HepG2 (cell line): Measurements from ENCODE around the gene AKAP1. TPM values are rescaled to one million over a fixed set of nuclear protein-coding genes. Genes with fewer than 3 reads are reported as not detected.
A peak's percentile ranks its signal among the peaks of the same experiment; 100 is the strongest.

Source experiments
- ATAC-seq: fragments of 200-7000 bp; cut with Tn5 transposase; 3 replicates; pipeline ENCODE4 v1.9.1; 2020; ENCODE audit warnings: mild to moderate bottlenecking, moderate library complexity
- BruUV-seq: library from RNA; stranded (reverse); fragments of 400-500 nt; replicated peaks from 2 replicates; lab custom pipeline; 2021; lab: Mats Ljungman, UMichigan
- CTCF ChIA-PET: fragments of 300-600 bp; formaldehyde crosslinking; extraction: SDS; loops from one replicate; lab custom pipeline; 2021; ENCODE audit warnings: low total read pairs, inconsistent platforms, low intra/inter-chr PET ratio; lab: Yijun Ruan, JAX
- POLR2A ChIA-PET: fragments of 350-600 bp; sonication (Branson Sonifier 250); formaldehyde crosslinking; loops from one replicate; lab custom pipeline; 2020; ENCODE audit warnings: antibody characterized with exemption, inconsistent platforms; lab: Yijun Ruan, JAX
- DNase-seq: peaks from one replicate; pipeline ENCODE4 v3.0.0-alpha.2; 2015; ENCODE audit warnings: low spot score
- FAIRE-seq: peaks from 3 replicates; lab custom pipeline; 2011; peaks lifted over from hg19 to GRCh38; lab: Jason Lieb, UNC
- H2AFZ ChIP-seq: one replicate; pipeline ENCODE4 v1.6.1; 2011; ENCODE audit warnings: low read length, inconsistent platforms
- H3K27ac ChIP-seq: fragments of 300-600 bp; 3 replicates; pipeline ENCODE4 v1.8.0; 2011; ENCODE audit warnings: mixed run types, mild to moderate bottlenecking, mixed read lengths, low read length, inconsistent platforms; ENCODE audit not compliant: insufficient read depth; ENCODE audit errors: extremely low read length
- H3K27me3 ChIP-seq, 2 experiments: fragments of 200-600 bp in 1 of 2; 2 replicates in 1 of 2; 3 replicates in 1 of 2; pipeline versions ENCODE4 v1.6.0 to v1.8.0; 2011; ENCODE audit warnings: low read length in 2 of 2, mild to moderate bottlenecking in 2 of 2, moderate library complexity in 2 of 2, inconsistent platforms in 1 of 2; ENCODE audit not compliant: insufficient read depth in 2 of 2, control insufficient read depth in 1 of 2
- H3K36me3 ChIP-seq, 2 experiments: fragments of 200-600 bp in 1 of 2; replicated peaks in 1 of 2; 2 replicates in 1 of 2; 3 replicates in 1 of 2; pipeline versions ENCODE4 v1.5.1 to v1.8.0; 2011; ENCODE audit warnings: low read length in 2 of 2, inconsistent platforms in 1 of 2; ENCODE audit not compliant: insufficient read depth in 2 of 2, control insufficient read depth in 1 of 2
- H3K4me1 ChIP-seq: 2 replicates; pipeline ENCODE4 v1.5.1; 2012; ENCODE audit warnings: low read length, inconsistent platforms; ENCODE audit not compliant: insufficient read depth
- H3K4me2 ChIP-seq: 2 replicates; pipeline ENCODE4 v1.6.0; 2011; ENCODE audit warnings: low read depth, low read length, inconsistent platforms
- H3K4me3 ChIP-seq, 3 experiments: fragments of 200-600 bp in 1 of 3; sonication (generic), shearing (Covaris generic) in 1 of 3; replicated peaks in 1 of 3; 2 replicates each; pipeline ENCODE4 v1.5.1; 2011 to 2016; ENCODE audit warnings: low read length in 3 of 3, inconsistent platforms in 2 of 3, low read depth in 2 of 3, mild to moderate bottlenecking in 2 of 3, control low read depth in 1 of 3, mixed read lengths in 1 of 3; ENCODE audit not compliant: insufficient read depth in 1 of 3
- H3K79me2 ChIP-seq: one replicate; pipeline ENCODE4 v1.6.1; 2011; ENCODE audit warnings: low read length, inconsistent platforms; ENCODE audit not compliant: insufficient read depth
- H3K9ac ChIP-seq: 2 replicates; pipeline ENCODE4 v1.6.0; 2011; ENCODE audit warnings: mild to moderate bottlenecking, low read depth, low read length, inconsistent platforms; ENCODE audit not compliant: insufficient read depth
- H3K9me3 ChIP-seq: 2 replicates; pipeline ENCODE4 v1.5.1; 2012; ENCODE audit warnings: mild to moderate bottlenecking, low read length
- H4K20me1 ChIP-seq: 2 replicates; pipeline ENCODE4 v1.6.0; 2011; ENCODE audit warnings: inconsistent platforms, mild to moderate bottlenecking, low read length, moderate library complexity; ENCODE audit not compliant: insufficient read depth
- CBX1 ChIP-seq: IDR thresholded peaks from one replicate; pipeline ENCODE4 v1.6.1; 2016; ENCODE audit warnings: antibody characterized with exemption, low read depth
- CENPX ChIP-seq: sonication (generic); formaldehyde crosslinking; IDR thresholded peaks from 2 replicates; pipeline ENCODE4 v1.9.0; 2021; ENCODE audit warnings: mild to moderate bottlenecking, missing genetic modification reagents, moderate library complexity
- CHCHD3 ChIP-seq: sonication (generic); formaldehyde crosslinking; IDR thresholded peaks from 2 replicates; pipeline ENCODE4 v1.8.0; 2022; ENCODE audit warnings: mild to moderate bottlenecking, missing genetic modification reagents, moderate library complexity
- SAFB2 ChIP-seq: sonication (generic); formaldehyde crosslinking; IDR thresholded peaks from 2 replicates; pipeline ENCODE4 v1.5.1; 2020; ENCODE audit warnings: missing genetic modification reagents, low read depth, mild to moderate bottlenecking, borderline replicate concordance
- SMYD3 ChIP-seq: sonication (generic); formaldehyde crosslinking; IDR thresholded peaks from 2 replicates; pipeline ENCODE4 v1.8.1; 2023; ENCODE audit warnings: mild to moderate bottlenecking, missing genetic modification reagents
- TCF12 ChIP-seq, 2 experiments: fragments of 450-650 bp in 1 of 2; sonication (generic) in 1 of 2; formaldehyde crosslinking in 1 of 2; IDR thresholded peaks; 2 replicates each; pipeline versions ENCODE4 v1.6.1 to v1.8.0; 2017 to 2022; ENCODE audit warnings: antibody characterized with exemption in 1 of 2, mild to moderate bottlenecking in 1 of 2, missing genetic modification reagents in 1 of 2, moderate library complexity in 1 of 2
- ZEB1 ChIP-seq: IDR thresholded peaks from 2 replicates; pipeline ENCODE4 v1.6.1; 2012; ENCODE audit warnings: mild to moderate bottlenecking, low read depth, inconsistent platforms; ENCODE audit not compliant: insufficient replicate concordance
- ZFP62 ChIP-seq: sonication (generic); formaldehyde crosslinking; IDR thresholded peaks from 2 replicates; pipeline ENCODE4 v1.4.0; 2020; ENCODE audit warnings: missing genetic modification reagents
- ZNF343 ChIP-seq: sonication (generic); formaldehyde crosslinking; IDR thresholded peaks from 2 replicates; pipeline ENCODE4 v1.4.0; 2020; ENCODE audit warnings: mild to moderate bottlenecking, missing genetic modification reagents
- ZNF572 ChIP-seq: sonication (generic); formaldehyde crosslinking; IDR thresholded peaks from 2 replicates; pipeline ENCODE4 v1.5.1; 2020; ENCODE audit warnings: mild to moderate bottlenecking, missing genetic modification reagents
- ZNF83 ChIP-seq: sonication (generic); formaldehyde crosslinking; IDR thresholded peaks from 2 replicates; pipeline ENCODE4 v1.4.0; 2020; ENCODE audit warnings: missing genetic modification reagents, mild to moderate bottlenecking, borderline replicate concordance
- ZNF841 ChIP-seq: sonication (generic); formaldehyde crosslinking; IDR thresholded peaks from 2 replicates; pipeline ENCODE4 v1.8.1; 2023; ENCODE audit warnings: missing genetic modification reagents, borderline replicate concordance
- WGBS: methylation state at CpG from one replicate; pipeline ENCODE4 v1.1.6; 2017; ENCODE audit warnings: low lambda C conversion rate; 5-methylcytosine and 5-hydroxymethylcytosine counted together
- in situ Hi-C: cut with HindIII; loops from 2 replicates; pipeline ENCODE4 v1.10.0; 2017; ENCODE audit warnings: low pct_unique_long_range_greater_than_20kb; ENCODE audit not compliant: extremely low pct_ligation_motif_present
- intact Hi-C: fragments of 100-400 bp; cut with micrococcal nuclease; formaldehyde crosslinking; loops from one replicate; pipeline ENCODE4 v1.10.0; 2022; ENCODE audit not compliant: unreplicated experiment
- polyA plus RNA-seq, 8 experiments: library from polyadenylated mRNA; depleted of rRNA in 3 of 8; stranded (reverse) in 7 of 8; unstranded in 1 of 8; fragments of >200 nt; fragmentation: Illumina TruSeq in 4 of 8; extraction: Trizol in 4 of 8; gene quantifications; 2 replicates each; pipeline versions ENCODE4 v1.2.1 to v1.2.3, GENCODE V29; 2011 to 2016; ENCODE audit warnings: low read depth in 4 of 8, missing spikeins in 1 of 8, mixed read lengths in 1 of 8; ENCODE audit not compliant: insufficient read depth in 1 of 8
- total RNA-seq, 5 experiments: library from RNA; depleted of rRNA; stranded (reverse); fragments of >200 nt; fragmentation: Illumina TruSeq; extraction: Trizol; gene quantifications; 2 replicates each; pipeline ENCODE4 v1.2.3, GENCODE V29; 2016; ENCODE audit warnings: low read depth in 1 of 5
- TF ChIP-seq, protein P1 (sequence below): sonication (generic); formaldehyde crosslinking; IDR thresholded peaks from 2 replicates; pipeline ENCODE4 v1.4.0; 2020; ENCODE audit warnings: mild to moderate bottlenecking, missing genetic modification reagents
- TF ChIP-seq, protein P2 (sequence below): sonication (generic); formaldehyde crosslinking; IDR thresholded peaks from 2 replicates; pipeline ENCODE4 v1.5.0; 2020; ENCODE audit warnings: mild to moderate bottlenecking, low read depth, missing genetic modification reagents, borderline replicate concordance
- TF ChIP-seq, protein P3 (sequence below): sonication (generic); formaldehyde crosslinking; IDR thresholded peaks from 2 replicates; pipeline ENCODE4 v1.4.0; 2020; ENCODE audit warnings: mild to moderate bottlenecking, missing genetic modification reagents
- TF ChIP-seq, protein P4 (sequence below): sonication (generic); formaldehyde crosslinking; IDR thresholded peaks from 2 replicates; pipeline ENCODE4 v1.8.1; 2022; ENCODE audit warnings: mild to moderate bottlenecking, missing genetic modification reagents
- TF ChIP-seq, protein P5 (sequence below): sonication (generic); formaldehyde crosslinking; IDR thresholded peaks from 2 replicates; pipeline ENCODE4 v1.4.0; 2020; ENCODE audit warnings: missing genetic modification reagents, borderline replicate concordance
- TF ChIP-seq, protein P6 (sequence below): sonication (generic); formaldehyde crosslinking; IDR thresholded peaks from 2 replicates; pipeline ENCODE4 v1.9.0; 2021; ENCODE audit warnings: missing genetic modification reagents, mild to moderate bottlenecking, borderline replicate concordance

The AKAP1 gene
- total and polyA plus RNA-seq, 2 of the 13 experiments (the other 11 are each of a cell fraction or from before 2014, with no cell fraction given) = 101 to 131 TPM

DNA sequence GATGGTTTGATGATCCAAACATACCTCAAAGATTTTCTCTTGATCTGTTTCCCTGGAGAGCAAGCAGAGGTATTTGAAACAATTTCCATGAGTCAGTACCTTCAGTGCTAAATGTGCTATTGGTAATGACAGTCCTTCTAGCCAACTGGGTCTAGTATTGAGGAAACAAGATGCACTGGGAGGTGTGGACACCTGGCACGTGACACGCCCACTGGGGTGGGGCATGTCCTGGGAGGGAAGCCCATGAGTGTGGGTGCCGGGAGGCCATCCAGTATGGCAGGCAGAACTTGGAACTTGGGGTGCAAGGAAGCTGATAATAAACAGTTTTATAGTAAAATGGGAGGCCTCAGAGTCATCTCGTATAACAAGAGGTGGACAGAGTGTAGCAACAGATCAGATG is 17.9 kb upstream of the AKAP1 start (continued):
- no peak for TF ChIP-seq CBX1
- TF ChIP-seq, protein P1, sequence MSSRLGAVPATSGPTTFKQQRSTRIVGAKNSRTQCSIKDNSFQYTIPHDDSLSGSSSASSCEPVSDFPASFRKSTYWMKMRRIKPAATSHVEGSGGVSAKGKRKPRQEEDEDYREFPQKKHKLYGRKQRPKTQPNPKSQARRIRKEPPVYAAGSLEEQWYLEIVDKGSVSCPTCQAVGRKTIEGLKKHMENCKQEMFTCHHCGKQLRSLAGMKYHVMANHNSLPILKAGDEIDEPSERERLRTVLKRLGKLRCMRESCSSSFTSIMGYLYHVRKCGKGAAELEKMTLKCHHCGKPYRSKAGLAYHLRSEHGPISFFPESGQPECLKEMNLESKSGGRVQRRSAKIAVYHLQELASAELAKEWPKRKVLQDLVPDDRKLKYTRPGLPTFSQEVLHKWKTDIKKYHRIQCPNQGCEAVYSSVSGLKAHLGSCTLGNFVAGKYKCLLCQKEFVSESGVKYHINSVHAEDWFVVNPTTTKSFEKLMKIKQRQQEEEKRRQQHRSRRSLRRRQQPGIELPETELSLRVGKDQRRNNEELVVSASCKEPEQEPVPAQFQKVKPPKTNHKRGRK (CRISPR knock-in tag) = no peak
- TF ChIP-seq ZFP62 (CRISPR knock-in tag) = no peak
- no peak for TF ChIP-seq SAFB2 (CRISPR knock-in tag)
- TF ChIP-seq ZNF841 (CRISPR knock-in tag) = no peak

DNA sequence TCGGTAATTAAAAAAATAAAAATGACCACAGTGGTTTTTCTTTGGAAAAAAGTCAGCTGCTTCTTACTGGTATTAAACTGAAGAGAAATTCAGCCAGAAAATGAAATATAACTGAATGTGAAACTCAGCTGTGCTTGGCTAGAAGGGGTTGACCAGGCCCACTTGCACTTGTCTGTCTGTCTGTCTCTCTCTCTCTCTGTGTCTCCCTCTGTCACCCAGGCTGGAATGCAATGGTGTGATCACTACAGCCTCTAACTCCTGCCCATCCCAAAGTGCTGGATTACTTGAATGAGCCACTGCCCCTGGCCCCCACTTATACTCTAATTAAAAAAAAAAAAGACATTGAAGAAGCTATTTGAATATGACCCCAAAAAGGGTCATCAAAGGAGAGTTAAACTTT is 17.3 kb upstream of the AKAP1 start:
- H2AFZ ChIP-seq = peak overlapping the region; percentile 59
- BruUV-seq = no TSS peak
- H3K9ac ChIP-seq = no peak overlapping the region
- no peaks in the 10 kb centered on the region for H3K9me3 ChIP-seq
- no peak overlapping the region for H3K27ac ChIP-seq
- no peak overlapping the region for H3K4me3 ChIP-seq
- in situ Hi-C loops (no loop called here), intact Hi-C loops (no loop called here)
- ATAC-seq = peak; percentile 43; the same call in 2 of the 3 replicates
- H3K79me2 ChIP-seq = no peaks in the 10 kb centered on the region
- POLR2A ChIA-PET = no interaction called here
- CTCF ChIA-PET = no interaction called here
- no peaks in the 10 kb centered on the region for H4K20me1 ChIP-seq
- no peaks in the 10 kb centered on the region for H3K36me3 ChIP-seq
- FAIRE-seq = no peak
- WGBS = 95% methylated on average over 1 of the region's 1 CpG
- peaks cover 26% of the 10 kb centered on the region for H3K4me1 ChIP-seq
- H3K4me2 ChIP-seq = peak overlapping the region; percentile 63
- H3K27me3 ChIP-seq = peaks cover 0 to 10% of the 10 kb centered on the region in 2 experiments; a peak in 2 of 5 replicates
- no peak for DNase-seq
- TF ChIP-seq, protein P2, sequence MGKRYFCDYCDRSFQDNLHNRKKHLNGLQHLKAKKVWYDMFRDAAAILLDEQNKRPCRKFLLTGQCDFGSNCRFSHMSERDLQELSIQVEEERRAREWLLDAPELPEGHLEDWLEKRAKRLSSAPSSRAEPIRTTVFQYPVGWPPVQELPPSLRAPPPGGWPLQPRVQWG = no peak
- TF ChIP-seq, protein P3, sequence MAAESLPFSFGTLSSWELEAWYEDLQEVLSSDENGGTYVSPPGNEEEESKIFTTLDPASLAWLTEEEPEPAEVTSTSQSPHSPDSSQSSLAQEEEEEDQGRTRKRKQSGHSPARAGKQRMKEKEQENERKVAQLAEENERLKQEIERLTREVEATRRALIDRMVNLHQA (CRISPR knock-in tag) = no peak
- no peak for TF ChIP-seq CHCHD3 (CRISPR knock-in tag)
- TF ChIP-seq, protein P4, sequence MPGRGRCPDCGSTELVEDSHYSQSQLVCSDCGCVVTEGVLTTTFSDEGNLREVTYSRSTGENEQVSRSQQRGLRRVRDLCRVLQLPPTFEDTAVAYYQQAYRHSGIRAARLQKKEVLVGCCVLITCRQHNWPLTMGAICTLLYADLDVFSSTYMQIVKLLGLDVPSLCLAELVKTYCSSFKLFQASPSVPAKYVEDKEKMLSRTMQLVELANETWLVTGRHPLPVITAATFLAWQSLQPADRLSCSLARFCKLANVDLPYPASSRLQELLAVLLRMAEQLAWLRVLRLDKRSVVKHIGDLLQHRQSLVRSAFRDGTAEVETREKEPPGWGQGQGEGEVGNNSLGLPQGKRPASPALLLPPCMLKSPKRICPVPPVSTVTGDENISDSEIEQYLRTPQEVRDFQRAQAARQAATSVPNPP (CRISPR knock-in tag) = no peak
- TF ChIP-seq ZEB1 = no peak
- TF ChIP-seq ZNF343 = no peak
- no peak for TF ChIP-seq ZNF83 (CRISPR knock-in tag)
- TF ChIP-seq CENPX = no peak
- TF ChIP-seq TCF12 (IDR thresholded peaks at IDR 0.05) = no peak
- TF ChIP-seq TCF12 (CRISPR knock-in tag; IDR thresholded peaks at IDR 0.05) = no peak
- TF ChIP-seq, protein P5, sequence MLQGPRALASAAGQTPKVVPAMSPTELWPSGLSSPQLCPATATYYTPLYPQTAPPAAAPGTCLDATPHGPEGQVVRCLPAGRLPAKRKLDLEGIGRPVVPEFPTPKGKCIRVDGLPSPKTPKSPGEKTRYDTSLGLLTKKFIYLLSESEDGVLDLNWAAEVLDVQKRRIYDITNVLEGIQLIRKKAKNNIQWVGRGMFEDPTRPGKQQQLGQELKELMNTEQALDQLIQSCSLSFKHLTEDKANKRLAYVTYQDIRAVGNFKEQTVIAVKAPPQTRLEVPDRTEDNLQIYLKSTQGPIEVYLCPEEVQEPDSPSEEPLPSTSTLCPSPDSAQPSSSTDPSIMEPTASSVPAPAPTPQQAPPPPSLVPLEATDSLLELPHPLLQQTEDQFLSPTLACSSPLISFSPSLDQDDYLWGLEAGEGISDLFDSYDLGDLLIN (CRISPR knock-in tag) = no peak
- TF ChIP-seq, protein P6, sequence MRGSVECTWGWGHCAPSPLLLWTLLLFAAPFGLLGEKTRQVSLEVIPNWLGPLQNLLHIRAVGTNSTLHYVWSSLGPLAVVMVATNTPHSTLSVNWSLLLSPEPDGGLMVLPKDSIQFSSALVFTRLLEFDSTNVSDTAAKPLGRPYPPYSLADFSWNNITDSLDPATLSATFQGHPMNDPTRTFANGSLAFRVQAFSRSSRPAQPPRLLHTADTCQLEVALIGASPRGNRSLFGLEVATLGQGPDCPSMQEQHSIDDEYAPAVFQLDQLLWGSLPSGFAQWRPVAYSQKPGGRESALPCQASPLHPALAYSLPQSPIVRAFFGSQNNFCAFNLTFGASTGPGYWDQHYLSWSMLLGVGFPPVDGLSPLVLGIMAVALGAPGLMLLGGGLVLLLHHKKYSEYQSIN (CRISPR knock-in tag) = no peak
- TF ChIP-seq SMYD3 (CRISPR knock-in tag) = no peak
- TF ChIP-seq ZNF572 (CRISPR knock-in tag) = no peak
